Measurements from ENCODE around the gene TENM4.

GRCh38 chr11:79348976-79349682, 91.7 kb downstream of the TENM4 start:
- TF ChIP-seq CTCF (IDR thresholded peaks at IDR 0.05; ENCODE audit: borderline replicate concordance, extremely low read depth, low read length, poor library complexity, severe bottlenecking) (no peak), EZH2 (IDR thresholded peaks at IDR 0.05; ENCODE audit: borderline replicate concordance, low read depth, low read length, severe bottlenecking) (no peak)

All from DND-41 (cell line).